Fibroblast of pulmonary artery (primary cell): Measurements from ENCODE around the gene JPH2.

Source experiments
- DNase-seq: peaks from one replicate; pipeline ENCODE4 v3.0.0-alpha.2; 2010; ENCODE audit warnings: low read depth
- H3K4me3 ChIP-seq: replicated peaks from 2 replicates; pipeline ENCODE4 v1.5.1; 2011; ENCODE audit warnings: low read depth, mild to moderate bottlenecking, control low read depth, low read length, moderate library complexity
- TF ChIP-seq, protein P1 (sequence below): IDR thresholded peaks from 2 replicates; pipeline ENCODE4 v1.5.1; 2011; ENCODE audit warnings: mild to moderate bottlenecking, control low read depth, low read length, inconsistent platforms; ENCODE audit errors: missing control alignments

The JPH2 gene

DNA sequence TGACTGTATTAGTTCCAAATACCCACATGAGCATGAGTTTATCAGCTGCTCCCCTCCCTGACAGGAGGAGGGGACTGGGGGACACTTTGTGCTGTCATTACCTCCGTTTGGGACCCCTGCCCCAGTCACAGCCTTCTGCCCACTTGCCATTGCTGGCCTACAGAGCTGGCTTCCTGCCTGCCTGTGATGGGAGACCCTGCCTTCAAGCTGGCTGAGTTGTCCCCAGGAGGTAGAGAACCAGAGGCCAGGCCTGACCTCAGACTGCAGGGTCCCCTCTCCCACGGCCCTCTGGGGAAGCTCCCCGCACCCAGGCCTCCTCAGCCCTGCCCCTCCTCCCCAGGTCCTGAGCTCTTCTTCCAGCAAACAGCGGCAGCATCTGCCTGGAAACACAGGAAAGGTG, 105.5 kb downstream of the JPH2 start:
- H3K4me3 ChIP-seq: no peak overlapping the region
- no peak for DNase-seq
- TF ChIP-seq, protein P1, sequence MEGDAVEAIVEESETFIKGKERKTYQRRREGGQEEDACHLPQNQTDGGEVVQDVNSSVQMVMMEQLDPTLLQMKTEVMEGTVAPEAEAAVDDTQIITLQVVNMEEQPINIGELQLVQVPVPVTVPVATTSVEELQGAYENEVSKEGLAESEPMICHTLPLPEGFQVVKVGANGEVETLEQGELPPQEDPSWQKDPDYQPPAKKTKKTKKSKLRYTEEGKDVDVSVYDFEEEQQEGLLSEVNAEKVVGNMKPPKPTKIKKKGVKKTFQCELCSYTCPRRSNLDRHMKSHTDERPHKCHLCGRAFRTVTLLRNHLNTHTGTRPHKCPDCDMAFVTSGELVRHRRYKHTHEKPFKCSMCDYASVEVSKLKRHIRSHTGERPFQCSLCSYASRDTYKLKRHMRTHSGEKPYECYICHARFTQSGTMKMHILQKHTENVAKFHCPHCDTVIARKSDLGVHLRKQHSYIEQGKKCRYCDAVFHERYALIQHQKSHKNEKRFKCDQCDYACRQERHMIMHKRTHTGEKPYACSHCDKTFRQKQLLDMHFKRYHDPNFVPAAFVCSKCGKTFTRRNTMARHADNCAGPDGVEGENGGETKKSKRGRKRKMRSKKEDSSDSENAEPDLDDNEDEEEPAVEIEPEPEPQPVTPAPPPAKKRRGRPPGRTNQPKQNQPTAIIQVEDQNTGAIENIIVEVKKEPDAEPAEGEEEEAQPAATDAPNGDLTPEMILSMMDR: no peak

DNA sequence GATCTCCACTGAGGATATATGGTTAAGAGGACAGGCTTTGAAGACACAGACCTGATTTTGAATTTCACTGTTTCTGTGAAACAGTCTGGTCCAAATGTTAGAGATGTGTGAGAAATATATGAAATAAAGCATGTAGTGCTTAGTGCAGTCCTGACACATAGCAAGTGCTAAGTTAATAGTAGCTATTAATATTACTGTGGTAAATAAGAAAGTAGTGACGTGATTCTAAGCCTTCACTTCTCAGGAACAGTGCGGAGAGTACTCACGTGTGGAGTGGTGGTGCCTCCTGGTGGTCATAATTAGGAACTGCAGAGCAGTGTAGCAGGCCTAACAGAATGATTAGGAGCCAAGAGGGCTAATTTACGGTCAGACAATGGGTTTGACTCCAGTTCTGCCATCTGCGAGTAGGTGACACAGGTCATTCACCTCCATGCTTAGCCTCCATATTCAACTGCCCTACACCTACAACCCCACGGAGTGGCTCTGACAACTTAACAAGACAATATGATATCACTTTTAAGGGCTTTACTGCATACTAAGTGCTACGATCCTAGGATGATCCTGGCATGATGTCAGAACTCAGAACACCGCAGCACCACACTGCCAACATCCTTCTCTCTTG, 106.2 kb downstream of the JPH2 start:
- TF ChIP-seq, protein P1: peak; percentile 99
- no peak overlapping the region for H3K4me3 ChIP-seq
- peak; percentile 87 for DNase-seq

DNA sequence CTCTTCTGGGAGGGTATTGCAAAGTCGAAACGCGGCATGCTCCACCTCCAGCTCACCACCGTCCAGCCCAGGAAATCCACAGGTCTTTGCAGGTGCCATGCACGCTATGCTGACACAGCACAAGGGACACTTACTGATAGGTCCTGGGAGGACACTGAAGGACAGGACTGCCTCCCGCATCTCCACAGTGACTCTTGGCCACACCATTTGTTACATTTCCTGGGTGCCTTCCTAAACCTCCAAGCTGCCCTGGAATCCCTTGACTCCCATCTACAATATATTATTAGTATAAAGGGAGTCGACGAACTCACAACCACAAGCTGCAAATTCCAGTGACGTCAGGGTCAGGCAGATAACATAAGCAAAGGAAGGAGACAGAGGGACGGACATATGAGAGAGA, 106.9 kb downstream of the JPH2 start:
- no peak overlapping the region for H3K4me3 ChIP-seq
- peak; percentile 22 for DNase-seq
- TF ChIP-seq, protein P1: no peak

DNA sequence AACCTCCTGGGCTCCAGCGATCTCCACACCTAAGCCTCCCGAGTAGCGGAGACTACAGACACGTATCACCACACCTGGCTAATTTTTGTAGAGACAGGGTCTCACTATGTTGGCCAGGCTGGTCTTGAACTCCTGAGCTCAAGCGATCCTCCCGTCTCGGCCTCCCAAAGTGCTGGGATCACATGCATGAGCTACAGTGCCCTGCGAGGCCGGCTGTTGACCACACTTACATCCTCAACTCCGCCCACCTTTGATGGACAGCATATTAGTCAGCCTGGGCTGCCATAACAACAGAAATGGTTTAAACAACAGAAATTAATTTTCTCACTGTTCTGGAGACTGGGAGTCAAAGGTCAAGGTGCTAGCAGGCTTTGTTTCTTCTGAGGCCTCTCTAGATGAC, 107.7 kb downstream of the JPH2 start:
- TF ChIP-seq, protein P1: no peak
- H3K4me3 ChIP-seq: no peak overlapping the region
- DNase-seq: no peak

DNA sequence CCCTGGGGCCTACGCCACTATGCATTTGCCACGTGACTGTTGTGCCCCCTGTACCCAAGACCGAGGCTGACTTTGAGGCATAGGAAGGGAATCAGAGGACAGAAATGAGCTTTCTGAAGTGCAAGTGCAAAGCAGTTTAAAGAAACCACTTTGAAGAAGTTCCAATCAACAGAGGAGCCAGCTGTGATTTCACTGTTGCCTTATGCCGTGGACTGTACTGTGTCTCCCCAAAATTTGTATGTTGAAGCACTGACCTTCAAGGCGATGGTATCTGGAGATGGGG, 111.1 kb downstream of the JPH2 start:
- DNase-seq: no peak
- H3K4me3 ChIP-seq: no peak overlapping the region
- TF ChIP-seq, protein P1: no peak

DNA sequence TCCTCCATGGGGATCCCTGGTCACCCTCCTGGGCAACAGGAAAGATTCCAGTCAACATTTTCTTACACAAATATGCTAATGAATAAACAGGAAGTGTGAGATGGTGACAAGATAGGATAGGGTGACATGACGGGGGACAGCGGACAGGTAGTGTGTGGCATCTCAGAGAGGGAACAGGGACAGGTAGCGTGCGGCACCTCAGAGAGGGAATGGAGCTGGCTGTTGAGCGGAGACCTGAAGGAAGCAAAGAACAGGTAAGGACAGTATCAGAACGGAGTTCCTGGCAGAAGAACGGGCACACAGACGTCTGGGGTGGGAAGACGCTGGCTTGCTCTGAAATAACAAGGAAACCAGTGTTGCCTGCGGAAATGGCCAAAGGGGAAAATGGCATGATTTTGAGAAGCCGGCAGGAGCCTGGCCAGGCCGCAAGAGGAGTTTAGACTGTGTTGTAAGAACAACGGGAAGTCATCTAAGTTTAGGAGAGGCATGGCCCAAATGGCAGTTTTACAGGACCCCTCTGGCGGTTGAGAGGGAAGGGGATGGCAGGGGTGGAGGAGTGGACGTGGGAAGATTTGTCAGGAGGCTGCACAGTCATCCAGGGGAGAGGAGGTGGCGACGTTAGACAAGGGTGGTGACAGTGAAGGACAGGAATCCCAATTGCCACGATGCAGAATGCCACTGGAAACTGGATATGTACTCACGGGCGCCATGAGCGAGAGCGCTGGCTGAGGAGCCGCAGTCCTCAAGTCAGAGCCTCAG, 111.6 kb downstream of the JPH2 start:
- no peak overlapping the region for H3K4me3 ChIP-seq
- no peak for DNase-seq
- TF ChIP-seq, protein P1: no peak
